HepG2 (cell line): ENCODE measurements around the gene LRRC3. TPM values are rescaled to one million over a fixed set of nuclear protein-coding genes. Genes with fewer than 3 reads are reported as not detected.

Source experiments
- EP300 ChIP-seq, 3 experiments: sonication (generic) in 1 of 3; formaldehyde crosslinking in 1 of 3; IDR thresholded peaks; 2 replicates each; pipeline versions ENCODE4 v1.5.1 to v1.6.1; 2011 to 2020; ENCODE audit warnings: low read depth in 2 of 3, low read length in 2 of 3, borderline replicate concordance in 1 of 3, improper control_type of control experiment in 1 of 3, mild to moderate bottlenecking in 1 of 3, missing genetic modification reagents in 1 of 3, moderate library complexity in 1 of 3
- NR2F6 ChIP-seq, 2 experiments: IDR thresholded peaks; 2 replicates each; pipeline ENCODE4 v1.6.1; 2016; ENCODE audit warnings: antibody characterized with exemption in 1 of 2, mild to moderate bottlenecking in 1 of 2
- ONECUT2 ChIP-seq: sonication (generic); formaldehyde crosslinking; IDR thresholded peaks from 2 replicates; pipeline ENCODE4 v1.4.0; 2020; ENCODE audit warnings: missing genetic modification reagents
- SYNCRIP ChIP-seq: fragments of 200-400 bp; formaldehyde crosslinking; IDR thresholded peaks from 2 replicates; pipeline ENCODE4 v1.6.1; 2018; ENCODE audit warnings: mild to moderate bottlenecking, low read depth, low read length; ENCODE audit not compliant: insufficient read depth
- TMF1 ChIP-seq: sonication (generic); formaldehyde crosslinking; IDR thresholded peaks from 2 replicates; pipeline ENCODE4 v1.8.1; 2022; ENCODE audit warnings: low read depth, missing genetic modification reagents
- ZFP1 ChIP-seq: IDR thresholded peaks from 2 replicates; pipeline ENCODE4 v1.6.1; 2016
- ZFP36L1 ChIP-seq: sonication (generic); formaldehyde crosslinking; IDR thresholded peaks from 2 replicates; pipeline ENCODE4 v1.8.0; 2022; ENCODE audit warnings: mild to moderate bottlenecking, missing genetic modification reagents, moderate library complexity
- ZNF263 ChIP-seq: sonication (generic); formaldehyde crosslinking; IDR thresholded peaks from 2 replicates; pipeline ENCODE4 v1.4.0; 2020; ENCODE audit warnings: missing genetic modification reagents
- polyA plus RNA-seq, 8 experiments: library from polyadenylated mRNA; depleted of rRNA in 3 of 8; stranded (reverse) in 7 of 8; unstranded in 1 of 8; fragments of >200 nt; fragmentation: Illumina TruSeq in 4 of 8; extraction: Trizol in 4 of 8; gene quantifications; 2 replicates each; pipeline versions ENCODE4 v1.2.1 to v1.2.3, GENCODE V29; 2011 to 2016; ENCODE audit warnings: low read depth in 4 of 8, missing spikeins in 1 of 8, mixed read lengths in 1 of 8; ENCODE audit not compliant: insufficient read depth in 1 of 8
- total RNA-seq, 5 experiments: library from RNA; depleted of rRNA; stranded (reverse); fragments of >200 nt; fragmentation: Illumina TruSeq; extraction: Trizol; gene quantifications; 2 replicates each; pipeline ENCODE4 v1.2.3, GENCODE V29; 2016; ENCODE audit warnings: low read depth in 1 of 5
- TF ChIP-seq, protein P1 (sequence below), 2 experiments: fragments of 450-650 bp in 1 of 2; sonication (generic) in 1 of 2; formaldehyde crosslinking in 1 of 2; IDR thresholded peaks; 2 replicates each; pipeline versions ENCODE4 v1.6.1 to v1.8.0; 2016 to 2022; ENCODE audit warnings: antibody characterized with exemption in 1 of 2, mild to moderate bottlenecking in 1 of 2, missing genetic modification reagents in 1 of 2
- TF ChIP-seq, protein P2 (sequence below): sonication (generic); formaldehyde crosslinking; IDR thresholded peaks from 2 replicates; pipeline ENCODE4 v1.5.0; 2020; ENCODE audit warnings: missing genetic modification reagents
- TF ChIP-seq, protein P3 (sequence below): sonication (generic); formaldehyde crosslinking; IDR thresholded peaks from 2 replicates; pipeline ENCODE4 v1.4.0; 2020; ENCODE audit warnings: missing genetic modification reagents

Gene LRRC3
- total and polyA plus RNA-seq, 2 of the 13 experiments (the other 11 are each of a cell fraction or from before 2014, with no cell fraction given) = 4.8 to 16.5 TPM

DNA sequence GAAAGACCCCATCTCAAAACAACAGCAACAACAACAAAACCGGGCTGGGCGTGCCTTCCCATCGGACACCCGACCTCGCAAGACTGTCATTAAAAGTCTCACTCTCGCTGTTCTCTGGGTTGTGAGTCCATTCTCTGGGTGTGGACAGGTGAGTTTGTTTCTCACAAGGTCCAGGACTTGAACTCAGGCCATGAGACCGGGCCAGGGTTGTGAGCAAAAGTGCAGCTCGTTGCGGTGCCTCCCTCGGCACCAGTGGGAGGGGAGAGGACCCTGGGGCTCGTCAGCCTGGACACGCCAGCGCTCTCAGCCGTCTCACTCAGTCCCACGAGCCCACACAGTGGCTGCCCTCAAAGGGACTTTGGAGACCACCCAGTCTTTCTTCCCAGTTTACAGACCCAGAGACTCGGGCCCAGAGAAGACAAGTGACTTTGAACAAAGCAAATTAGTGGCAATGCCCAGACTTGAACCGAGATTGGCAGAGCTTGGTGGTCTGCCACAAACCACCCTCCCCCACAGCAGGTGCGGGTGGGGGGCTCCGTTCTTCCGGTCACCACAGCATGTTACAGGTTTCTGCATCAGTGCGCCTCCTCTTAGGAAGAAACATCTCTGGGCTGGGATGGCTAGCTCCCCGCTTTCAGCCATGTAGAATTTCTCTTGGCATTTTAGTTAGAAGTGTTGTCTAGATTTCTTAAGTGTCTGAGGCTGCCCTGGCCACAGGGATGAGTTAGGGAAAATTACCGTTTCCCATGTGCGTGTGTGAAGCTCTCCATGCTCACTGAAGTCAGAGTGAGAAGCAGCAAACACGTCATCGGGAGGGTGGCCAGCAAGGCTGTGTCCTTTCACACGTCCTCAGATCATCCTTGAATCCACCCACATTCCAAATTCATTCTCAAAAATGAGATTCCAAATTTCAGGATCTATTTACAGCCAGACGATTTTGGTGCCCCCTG is 28.3 kb downstream of the LRRC3 start (continued):
- TF ChIP-seq, protein P1, sequence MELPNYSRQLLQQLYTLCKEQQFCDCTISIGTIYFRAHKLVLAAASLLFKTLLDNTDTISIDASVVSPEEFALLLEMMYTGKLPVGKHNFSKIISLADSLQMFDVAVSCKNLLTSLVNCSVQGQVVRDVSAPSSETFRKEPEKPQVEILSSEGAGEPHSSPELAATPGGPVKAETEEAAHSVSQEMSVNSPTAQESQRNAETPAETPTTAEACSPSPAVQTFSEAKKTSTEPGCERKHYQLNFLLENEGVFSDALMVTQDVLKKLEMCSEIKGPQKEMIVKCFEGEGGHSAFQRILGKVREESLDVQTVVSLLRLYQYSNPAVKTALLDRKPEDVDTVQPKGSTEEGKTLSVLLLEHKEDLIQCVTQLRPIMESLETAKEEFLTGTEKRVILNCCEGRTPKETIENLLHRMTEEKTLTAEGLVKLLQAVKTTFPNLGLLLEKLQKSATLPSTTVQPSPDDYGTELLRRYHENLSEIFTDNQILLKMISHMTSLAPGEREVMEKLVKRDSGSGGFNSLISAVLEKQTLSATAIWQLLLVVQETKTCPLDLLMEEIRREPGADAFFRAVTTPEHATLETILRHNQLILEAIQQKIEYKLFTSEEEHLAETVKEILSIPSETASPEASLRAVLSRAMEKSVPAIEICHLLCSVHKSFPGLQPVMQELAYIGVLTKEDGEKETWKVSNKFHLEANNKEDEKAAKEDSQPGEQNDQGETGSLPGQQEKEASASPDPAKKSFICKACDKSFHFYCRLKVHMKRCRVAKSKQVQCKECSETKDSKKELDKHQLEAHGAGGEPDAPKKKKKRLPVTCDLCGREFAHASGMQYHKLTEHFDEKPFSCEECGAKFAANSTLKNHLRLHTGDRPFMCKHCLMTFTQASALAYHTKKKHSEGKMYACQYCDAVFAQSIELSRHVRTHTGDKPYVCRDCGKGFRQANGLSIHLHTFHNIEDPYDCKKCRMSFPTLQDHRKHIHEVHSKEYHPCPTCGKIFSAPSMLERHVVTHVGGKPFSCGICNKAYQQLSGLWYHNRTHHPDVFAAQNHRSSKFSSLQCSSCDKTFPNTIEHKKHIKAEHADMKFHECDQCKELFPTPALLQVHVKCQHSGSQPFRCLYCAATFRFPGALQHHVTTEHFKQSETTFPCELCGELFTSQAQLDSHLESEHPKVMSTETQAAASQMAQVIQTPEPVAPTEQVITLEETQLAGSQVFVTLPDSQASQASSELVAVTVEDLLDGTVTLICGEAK (IDR thresholded peaks at IDR 0.05) = no peak
- TF ChIP-seq, protein P1 (CRISPR knock-in tag; IDR thresholded peaks at IDR 0.05) = no peak
- TF ChIP-seq ZNF263 (CRISPR knock-in tag) (no peak), ONECUT2 (CRISPR knock-in tag) (no peak), EP300 (IDR thresholded peaks at IDR 0.05; ENCODE audit: low read depth in 2 of 2, low read length in 2 of 2) (no peak), EP300 (CRISPR knock-in tag; IDR thresholded peaks at IDR 0.05; ENCODE audit: borderline replicate concordance) (no peak), ZFP1 (no peak), ZFP36L1 (CRISPR knock-in tag) (0 out of 2 replicates have a peak, but pooled peaks have one; percentile 23), NR2F6 (IDR thresholded peaks at IDR 0.05) (no peak), NR2F6 (CRISPR knock-in tag; IDR thresholded peaks at IDR 0.05) (no peak), SYNCRIP (no peak), TMF1 (no peak)
- TF ChIP-seq, protein P2, sequence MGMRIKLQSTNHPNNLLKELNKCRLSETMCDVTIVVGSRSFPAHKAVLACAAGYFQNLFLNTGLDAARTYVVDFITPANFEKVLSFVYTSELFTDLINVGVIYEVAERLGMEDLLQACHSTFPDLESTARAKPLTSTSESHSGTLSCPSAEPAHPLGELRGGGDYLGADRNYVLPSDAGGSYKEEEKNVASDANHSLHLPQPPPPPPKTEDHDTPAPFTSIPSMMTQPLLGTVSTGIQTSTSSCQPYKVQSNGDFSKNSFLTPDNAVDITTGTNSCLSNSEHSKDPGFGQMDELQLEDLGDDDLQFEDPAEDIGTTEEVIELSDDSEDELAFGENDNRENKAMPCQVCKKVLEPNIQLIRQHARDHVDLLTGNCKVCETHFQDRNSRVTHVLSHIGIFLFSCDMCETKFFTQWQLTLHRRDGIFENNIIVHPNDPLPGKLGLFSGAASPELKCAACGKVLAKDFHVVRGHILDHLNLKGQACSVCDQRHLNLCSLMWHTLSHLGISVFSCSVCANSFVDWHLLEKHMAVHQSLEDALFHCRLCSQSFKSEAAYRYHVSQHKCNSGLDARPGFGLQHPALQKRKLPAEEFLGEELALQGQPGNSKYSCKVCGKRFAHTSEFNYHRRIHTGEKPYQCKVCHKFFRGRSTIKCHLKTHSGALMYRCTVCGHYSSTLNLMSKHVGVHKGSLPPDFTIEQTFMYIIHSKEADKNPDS (CRISPR knock-in tag) = no peak
- TF ChIP-seq, protein P3, sequence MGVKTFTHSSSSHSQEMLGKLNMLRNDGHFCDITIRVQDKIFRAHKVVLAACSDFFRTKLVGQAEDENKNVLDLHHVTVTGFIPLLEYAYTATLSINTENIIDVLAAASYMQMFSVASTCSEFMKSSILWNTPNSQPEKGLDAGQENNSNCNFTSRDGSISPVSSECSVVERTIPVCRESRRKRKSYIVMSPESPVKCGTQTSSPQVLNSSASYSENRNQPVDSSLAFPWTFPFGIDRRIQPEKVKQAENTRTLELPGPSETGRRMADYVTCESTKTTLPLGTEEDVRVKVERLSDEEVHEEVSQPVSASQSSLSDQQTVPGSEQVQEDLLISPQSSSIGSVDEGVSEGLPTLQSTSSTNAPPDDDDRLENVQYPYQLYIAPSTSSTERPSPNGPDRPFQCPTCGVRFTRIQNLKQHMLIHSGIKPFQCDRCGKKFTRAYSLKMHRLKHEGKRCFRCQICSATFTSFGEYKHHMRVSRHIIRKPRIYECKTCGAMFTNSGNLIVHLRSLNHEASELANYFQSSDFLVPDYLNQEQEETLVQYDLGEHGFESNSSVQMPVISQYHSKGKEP (CRISPR knock-in tag) = no peak
